Esophagus (tissue), 2 donors: ENCODE results near the gene NT5DC1. TPM values are rescaled to one million over a fixed set of nuclear protein-coding genes. Genes with fewer than 3 reads are reported as not detected.
A peak's percentile ranks its signal among the peaks of the same experiment; 100 is the strongest.

Experiments used
- H3K27ac ChIP-seq, 2 donors: one replicate each; pipeline ENCODE4 v1.5.1; 2013; ENCODE audit warnings: low read depth in 2 of 2, mild to moderate bottlenecking in 2 of 2, inconsistent platforms in 1 of 2, low read length in 1 of 2, moderate library complexity in 1 of 2
- H3K27me3 ChIP-seq, 2 donors: one replicate each; pipeline ENCODE4 v1.6.1; 2013; ENCODE audit warnings: low read length in 2 of 2, control low read depth in 1 of 2, mild to moderate bottlenecking in 1 of 2; ENCODE audit not compliant: insufficient read depth in 2 of 2, control insufficient read depth in 1 of 2
- H3K36me3 ChIP-seq, 2 donors: one replicate each; pipeline ENCODE4 v1.6.1; 2013; ENCODE audit warnings: low read length in 1 of 2; ENCODE audit not compliant: control insufficient read depth in 2 of 2, insufficient read depth in 2 of 2
- H3K4me1 ChIP-seq, 2 donors: one replicate each; pipeline ENCODE4 v1.6.1; 2013; ENCODE audit warnings: low read length in 1 of 2; ENCODE audit not compliant: control insufficient read depth in 2 of 2, insufficient read depth in 2 of 2
- H3K4me3 ChIP-seq, 2 donors: one replicate each; pipeline ENCODE4 v1.5.1; 2013; ENCODE audit warnings: low read length in 2 of 2, mild to moderate bottlenecking in 2 of 2, low read depth in 1 of 2, moderate library complexity in 1 of 2
- H3K9me3 ChIP-seq, 2 donors: one replicate each; pipeline ENCODE4 v1.6.1; 2013; ENCODE audit warnings: mild to moderate bottlenecking in 2 of 2, low read depth in 1 of 2, low read length in 1 of 2, moderate library complexity in 1 of 2; ENCODE audit not compliant: control insufficient read depth in 2 of 2, insufficient read depth in 1 of 2
- WGBS, 2 donors: extraction: QIAGEN DNeasy Blood & Tissue Kit; methylation state at CpG; one replicate each; pipeline ENCODE4 v1.1.7; 2013; 5-methylcytosine and 5-hydroxymethylcytosine counted together
- polyA plus RNA-seq, 2 donors: library from polyadenylated mRNA; stranded (reverse); fragments of 200-250 nt; gene quantifications; one replicate each; pipeline ENCODE4 v1.2.3, GENCODE V29; 2013
- donor health status: healthy with polysubstance abuse.
- donor health status: Bipolar disorder and iron deficiency.

The NT5DC1 gene
- polyA plus RNA-seq, 2 donors, result 4.0 to 18.1 TPM

DNA sequence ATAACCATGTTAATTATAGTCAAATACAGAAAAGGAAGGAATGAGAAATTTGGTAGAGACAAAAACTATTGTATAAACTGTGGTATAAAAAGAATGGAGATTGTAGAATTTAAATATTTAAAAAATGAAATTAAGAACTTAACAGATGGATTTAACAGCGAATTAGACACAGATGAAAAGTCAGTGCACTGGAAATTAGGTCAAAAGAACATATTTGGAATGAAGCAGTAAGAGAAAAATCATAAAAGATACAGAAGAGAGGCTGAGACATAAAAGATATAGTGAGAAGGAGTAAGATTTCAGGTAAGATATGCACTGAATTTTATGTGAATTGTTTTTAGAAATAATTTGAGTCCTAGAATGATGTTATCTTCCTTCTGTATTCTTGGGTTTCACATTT, 139.2 kb downstream of the NT5DC1 start:
- Histone ChIP-seq H3K4me3 (no peak overlapping the region), H3K4me1 (no peaks in the 10 kb centered on the region), H3K36me3 (peaks cover 2 to 4% of the 10 kb centered on the region in 2 donors), H3K27me3 (no peaks in the 10 kb centered on the region), H3K27ac (no peak overlapping the region), H3K9me3 (no peaks in the 10 kb centered on the region)
- WGBS, 2 donors, result 94 to 99% methylated on average over 1 of the region's 1 CpG

DNA sequence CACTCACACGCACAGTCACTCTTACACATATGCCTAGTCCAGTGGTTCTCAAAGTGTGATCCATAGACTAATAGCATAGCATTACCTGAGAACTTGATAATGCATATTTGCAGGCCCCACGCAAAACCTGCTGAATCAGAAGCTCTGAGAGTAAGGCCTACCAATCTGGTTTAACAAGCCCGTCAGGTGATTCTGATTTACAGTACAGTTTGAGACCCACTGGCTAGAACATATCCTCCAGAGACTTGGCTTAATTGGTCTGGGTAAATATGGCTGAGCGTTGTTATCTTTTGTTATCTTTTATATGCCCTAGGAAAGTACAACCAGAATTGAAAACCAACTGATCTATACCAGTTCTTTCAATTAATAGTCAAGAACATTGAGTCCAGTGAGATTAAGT, 143.6 kb downstream of the NT5DC1 start:
- 70 to 72% methylated on average over 4 of the region's 4 CpGs for WGBS, 2 donors
- H3K36me3 ChIP-seq, result peaks cover 0 to under 1% of the 10 kb centered on the region in 2 donors
- no peak overlapping the region for H3K4me3 ChIP-seq
- H3K27ac ChIP-seq, result no peak overlapping the region
- no peaks in the 10 kb centered on the region for H3K9me3 ChIP-seq
- H3K27me3 ChIP-seq, result no peaks in the 10 kb centered on the region
- no peaks in the 10 kb centered on the region for H3K4me1 ChIP-seq

DNA sequence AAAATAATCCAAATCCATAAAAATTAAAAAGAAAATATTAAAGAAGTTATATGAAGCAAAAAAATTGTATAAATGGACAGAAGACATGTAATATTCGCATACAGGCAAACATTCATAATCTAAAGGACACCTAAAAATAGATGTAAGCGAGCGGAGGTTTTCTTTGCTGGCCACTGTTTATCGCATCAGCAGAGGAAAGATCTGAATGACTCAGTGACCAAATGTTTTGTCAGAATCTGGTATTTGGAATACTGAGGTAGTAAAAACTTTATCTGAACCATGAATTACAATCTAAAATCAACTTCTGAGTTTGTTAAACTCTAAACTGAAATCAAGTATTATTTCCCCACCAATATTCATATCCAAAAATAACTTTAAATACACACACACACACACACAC, 145.4 kb downstream of the NT5DC1 start:
- H3K36me3 ChIP-seq, result peaks cover 0 to 3% of the 10 kb centered on the region in 2 donors
- WGBS, 2 donors, result 88 to 89% methylated on average over 4 of the region's 4 CpGs
- H3K27me3 ChIP-seq, result no peaks in the 10 kb centered on the region
- no peaks in the 10 kb centered on the region for H3K9me3 ChIP-seq
- no peak overlapping the region for H3K4me3 ChIP-seq
- H3K27ac ChIP-seq, result no peak overlapping the region
- H3K4me1 ChIP-seq, result peaks cover 6% of the 10 kb centered on the region in 2 donors

DNA sequence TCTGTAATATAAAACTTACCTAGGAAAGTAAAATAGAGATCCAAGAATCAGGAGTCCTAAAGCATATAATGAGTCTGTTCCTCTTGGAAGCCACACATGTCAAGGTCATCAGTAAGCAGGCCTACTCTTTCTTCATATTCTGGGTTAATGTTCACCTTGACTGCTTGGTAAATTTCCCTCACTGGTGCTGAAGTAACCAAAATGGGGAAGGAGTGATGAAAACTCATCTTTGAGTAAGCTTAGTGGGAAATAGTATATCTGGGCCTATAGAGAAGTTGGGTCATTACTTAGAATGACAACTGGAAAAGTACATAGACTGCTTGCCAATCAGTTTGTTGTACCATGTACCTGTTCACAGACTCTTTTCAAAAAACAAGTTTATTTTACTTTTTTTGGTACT, 146.6 kb downstream of the NT5DC1 start:
- peaks cover 6 to 10% of the 10 kb centered on the region in 2 donors for H3K4me1 ChIP-seq
- H3K36me3 ChIP-seq, result peaks cover 0 to 3% of the 10 kb centered on the region in 2 donors
- H3K4me3 ChIP-seq, result no peak overlapping the region
- no peaks in the 10 kb centered on the region for H3K9me3 ChIP-seq
- H3K27me3 ChIP-seq, result no peaks in the 10 kb centered on the region
- H3K27ac ChIP-seq, result no peak overlapping the region

DNA sequence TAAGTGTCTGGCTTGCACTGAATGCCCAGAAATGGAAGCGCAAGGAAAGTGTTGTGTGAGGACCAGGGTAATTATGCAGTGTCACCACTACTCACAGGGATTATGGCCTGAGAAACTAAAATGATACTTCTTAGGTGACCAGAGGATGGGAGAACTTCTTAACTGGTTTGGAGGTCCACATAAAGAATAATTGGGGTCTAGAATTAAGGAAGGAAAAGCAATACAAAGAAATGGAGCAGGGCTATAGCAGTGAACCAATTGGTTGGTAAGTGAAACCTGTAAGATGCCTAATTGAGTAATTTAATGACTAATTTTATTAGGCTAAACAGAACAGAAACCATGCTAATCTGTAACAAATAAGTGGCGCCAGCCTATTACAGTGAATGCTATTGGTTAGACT, 147.9 kb downstream of the NT5DC1 start:
- WGBS, 2 donors, result 94 to 97% methylated on average over 2 of the region's 2 CpGs
- Histone ChIP-seq H3K9me3 (no peaks in the 10 kb centered on the region), H3K4me1 (peaks cover 14 to 17% of the 10 kb centered on the region in 2 donors), H3K4me3 (no peak overlapping the region), H3K36me3 (peaks cover 0 to 3% of the 10 kb centered on the region in 2 donors), H3K27ac (peak overlapping the region in 1 of 2 donors; percentile 1), H3K27me3 (no peaks in the 10 kb centered on the region)

DNA sequence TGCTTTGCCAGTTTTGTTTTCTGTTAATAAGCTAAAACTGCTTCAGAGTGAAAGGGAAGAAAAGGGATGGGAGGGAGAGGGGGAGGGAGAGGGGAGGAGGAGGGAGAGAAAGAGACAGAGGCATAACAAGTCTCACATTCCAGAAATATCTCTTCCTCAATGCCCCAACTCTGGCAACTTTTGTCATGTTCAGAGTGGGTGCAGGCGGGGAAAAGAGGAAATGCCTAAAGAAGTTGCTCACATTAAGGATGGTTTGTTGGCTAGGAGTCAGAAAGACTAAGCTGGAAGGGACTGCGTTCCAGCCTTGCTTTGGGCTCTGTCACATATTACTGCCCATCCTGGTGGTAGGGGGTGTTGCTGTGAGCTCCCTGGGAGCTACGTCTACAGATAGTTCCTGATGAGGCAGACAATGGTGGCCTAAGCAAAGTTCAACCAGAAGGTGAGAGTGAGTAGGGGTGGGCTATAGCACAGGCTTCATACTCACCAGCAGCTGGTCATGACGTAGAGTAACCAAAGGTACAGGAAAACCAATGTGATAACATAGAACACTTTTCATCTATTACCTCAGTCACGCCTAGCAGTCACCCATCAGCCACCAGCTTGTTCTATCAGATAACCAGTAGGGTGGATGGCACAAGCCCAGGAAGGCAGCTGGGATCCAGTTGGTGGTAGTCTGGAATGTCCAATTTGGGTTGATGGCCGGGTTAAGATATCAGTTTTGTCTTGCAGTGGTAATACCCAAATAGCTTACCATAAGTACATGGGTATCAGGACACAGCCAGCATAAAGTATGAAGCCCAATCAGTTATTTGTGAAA, 151.1 kb downstream of the NT5DC1 start:
- Histone ChIP-seq H3K27me3 (no peaks in the 10 kb centered on the region), H3K36me3 (peaks cover 0 to 3% of the 10 kb centered on the region in 2 donors), H3K27ac (peak overlapping the region in 1 of 2 donors; percentile 9), H3K9me3 (no peaks in the 10 kb centered on the region), H3K4me3 (peak overlapping the region in 1 of 2 donors; percentile 31), H3K4me1 (peaks cover 14 to 17% of the 10 kb centered on the region in 2 donors)
- WGBS, 2 donors, result 69 to 74% methylated on average over 6 of the region's 6 CpGs

DNA sequence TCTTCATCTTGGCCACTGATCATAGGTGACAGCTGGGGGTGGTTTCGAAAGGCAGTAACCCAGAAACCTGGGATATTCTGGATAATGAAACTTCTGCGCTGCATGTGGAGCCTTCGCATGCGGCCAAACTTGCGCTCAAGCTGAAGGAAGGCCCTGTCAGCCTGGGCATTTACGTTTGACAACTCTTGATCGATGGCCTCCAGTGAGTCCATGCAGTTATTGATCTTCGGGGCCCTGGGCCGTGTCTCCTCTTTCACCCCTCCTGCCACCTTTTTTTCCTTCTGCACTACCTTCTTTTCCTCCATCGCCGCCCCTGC, 152.5 kb downstream of the NT5DC1 start:
- Histone ChIP-seq H3K27me3 (no peaks in the 10 kb centered on the region), H3K9me3 (no peaks in the 10 kb centered on the region), H3K4me3 (peak overlapping the region; percentile 86 to 97), H3K27ac (peak overlapping the region; percentile 62 to 97), H3K4me1 (peaks cover 14 to 17% of the 10 kb centered on the region in 2 donors), H3K36me3 (peaks cover 0 to 3% of the 10 kb centered on the region in 2 donors)
- 30 to 33% methylated on average over 11 of the region's 11 CpGs for WGBS, 2 donors

DNA sequence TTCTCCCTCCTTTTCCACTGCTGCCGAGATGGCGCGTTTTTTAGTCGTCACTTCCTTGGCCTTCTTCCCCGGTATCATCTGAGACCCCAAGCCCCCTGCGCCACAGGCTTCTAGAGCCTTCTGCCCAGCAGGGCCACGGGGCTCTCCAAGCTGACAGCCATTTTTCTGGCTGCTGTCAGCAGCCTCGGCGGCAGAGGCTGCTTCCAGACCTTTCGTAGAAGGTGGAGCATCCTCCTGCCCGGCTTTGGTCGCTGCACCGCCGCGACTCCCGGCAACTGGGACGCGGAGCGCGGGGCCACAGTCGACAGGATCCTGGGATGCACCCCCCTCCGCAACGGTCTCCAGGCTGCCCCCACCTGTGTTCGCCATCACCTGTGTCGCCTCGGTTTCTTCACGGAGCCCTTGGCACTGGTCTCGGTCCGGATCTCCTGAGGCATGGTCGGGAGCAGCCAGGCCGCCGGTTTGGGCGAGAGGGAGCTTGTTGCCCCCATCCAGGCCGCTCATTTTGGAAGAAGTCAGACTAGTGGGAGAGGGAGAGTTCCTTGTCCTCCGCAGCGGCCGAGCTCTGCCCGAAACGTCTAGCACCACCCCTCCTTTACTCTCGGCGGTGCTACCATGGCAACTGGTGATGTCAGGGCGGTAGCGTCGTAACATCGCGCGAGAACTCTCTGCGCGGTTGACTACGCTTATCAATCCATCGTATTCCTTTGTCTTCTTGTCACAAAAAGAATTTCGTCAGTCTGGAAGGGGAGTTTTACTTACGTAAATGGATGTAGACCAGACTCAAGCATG, 153.0 kb downstream of the NT5DC1 start, which contains the start of gene TSPYL4:
TSPYL4 (minus strand) TSS at position 571 of the 792 bp plus-strand sequence; CDS start at position 504, 67 bp downstream.
- peak within 1 kb of the TSS; percentile 62 to 97 for H3K27ac ChIP-seq
- peaks cover 0 to 3% of the 10 kb centered on the region in 2 donors for H3K36me3 ChIP-seq
- peak within 1 kb of the TSS; percentile 86 to 97 for H3K4me3 ChIP-seq
- no peaks in the 10 kb centered on the region for H3K27me3 ChIP-seq
- peaks cover 14 to 17% of the 10 kb centered on the region in 2 donors for H3K4me1 ChIP-seq
- 0 to 1% methylated on average over 53 of the region's 53 CpGs for WGBS, 2 donors
- H3K9me3 ChIP-seq, result no peaks in the 10 kb centered on the region

DNA sequence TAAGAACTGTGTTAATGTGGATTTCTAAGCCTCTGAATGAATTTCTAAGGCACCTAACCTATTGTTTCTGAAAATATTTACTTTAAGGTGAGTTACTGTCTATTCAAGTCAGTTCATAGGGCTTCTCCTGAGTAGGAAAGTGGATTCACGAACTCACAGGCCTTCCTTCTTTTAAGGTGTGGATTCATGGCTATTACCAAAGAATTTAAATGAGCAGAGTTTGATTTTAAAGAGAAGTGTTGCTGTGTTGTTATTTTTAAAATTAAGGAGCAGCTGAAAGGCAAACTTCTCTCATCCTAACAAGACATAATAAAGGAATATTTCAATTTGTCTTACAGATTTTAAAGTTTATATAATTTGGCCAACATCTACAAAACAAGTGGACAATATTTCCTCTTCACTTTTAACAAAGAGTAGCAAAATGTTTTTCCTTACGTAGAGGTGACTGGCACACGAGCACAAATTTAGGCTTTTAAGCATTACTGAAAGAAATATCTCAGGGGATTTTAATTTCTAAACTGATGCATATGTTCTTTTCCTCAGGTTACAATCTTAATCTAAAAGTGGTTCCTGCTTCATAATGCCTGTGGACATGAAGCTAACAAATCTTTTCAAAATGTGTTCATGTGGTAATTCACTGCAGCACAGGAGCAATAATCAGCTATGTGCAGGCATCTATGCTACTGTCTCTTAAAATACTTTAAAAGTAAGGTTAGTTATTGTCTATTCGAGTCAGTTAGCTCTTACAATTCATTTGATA, 153.8 kb downstream of the NT5DC1 start:
- 8 to 12% methylated on average over 4 of the region's 4 CpGs for WGBS, 2 donors
- H3K9me3 ChIP-seq, result no peaks in the 10 kb centered on the region
- H3K27me3 ChIP-seq, result no peaks in the 10 kb centered on the region
- peak overlapping the region; percentile 86 to 97 for H3K4me3 ChIP-seq
- peak overlapping the region in 1 of 2 donors; percentile 62 for H3K27ac ChIP-seq
- peaks cover 0 to 3% of the 10 kb centered on the region in 2 donors for H3K36me3 ChIP-seq
- H3K4me1 ChIP-seq, result peaks cover 14 to 17% of the 10 kb centered on the region in 2 donors
